HS-27A (cell line): ENCODE data around the gene MINDY3.

ENCODE experiments used
- DNase-seq: peaks from one replicate; pipeline ENCODE4 v3.0.0-alpha.2; 2012; ENCODE audit warnings: low read depth, missing footprints

The MINDY3 gene

DNA sequence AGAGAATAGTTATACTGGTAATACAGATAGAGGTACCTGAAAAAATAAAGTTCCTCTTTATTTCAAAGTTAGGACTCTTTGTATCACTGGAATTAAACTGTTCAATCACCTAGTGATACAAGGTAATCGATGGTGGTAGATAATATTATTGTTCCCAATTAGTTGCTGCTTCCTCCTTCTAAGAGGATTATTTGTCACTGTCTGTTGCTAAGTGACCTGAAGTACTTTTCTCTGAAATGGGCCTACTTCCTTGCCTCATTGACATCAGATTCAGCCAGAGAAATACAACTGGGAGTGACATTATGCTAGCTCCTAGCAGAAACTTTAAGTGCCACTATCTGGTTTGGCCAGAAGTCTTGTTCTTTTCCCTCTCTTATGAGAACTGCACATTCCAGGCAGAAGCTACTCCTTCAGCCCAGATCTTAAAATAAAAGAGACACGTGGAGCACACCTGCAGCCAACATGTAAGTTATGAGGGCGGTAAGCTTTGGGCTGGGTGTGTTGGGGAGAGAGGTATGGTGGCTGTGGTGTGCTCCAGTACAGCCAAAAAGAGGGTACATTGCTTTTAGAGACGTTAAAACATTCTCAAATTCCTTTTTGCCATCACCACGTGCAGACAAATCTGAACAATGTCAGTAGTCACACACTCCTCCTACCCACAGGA, 54.8 kb downstream of the MINDY3 start:
- no peak for DNase-seq

DNA sequence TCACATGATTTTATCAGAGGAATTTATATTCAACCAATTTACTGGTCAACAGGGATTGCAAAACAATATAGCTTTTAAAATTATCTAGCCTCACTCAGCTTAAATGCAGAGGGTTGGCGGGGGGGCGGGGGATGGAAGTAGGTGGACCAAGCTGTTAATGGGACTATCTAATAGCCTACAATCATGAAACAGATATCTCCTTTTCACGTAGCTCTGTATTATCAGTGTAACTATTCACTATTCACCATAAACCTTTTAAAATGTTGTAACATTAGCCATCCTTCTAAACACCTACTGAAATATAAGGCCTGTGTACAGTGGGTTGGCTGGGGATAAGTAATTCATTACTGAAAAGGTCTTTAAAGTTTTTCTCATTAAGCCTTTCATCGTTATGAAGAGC, 56.2 kb downstream of the MINDY3 start:
- DNase-seq, result no peak

DNA sequence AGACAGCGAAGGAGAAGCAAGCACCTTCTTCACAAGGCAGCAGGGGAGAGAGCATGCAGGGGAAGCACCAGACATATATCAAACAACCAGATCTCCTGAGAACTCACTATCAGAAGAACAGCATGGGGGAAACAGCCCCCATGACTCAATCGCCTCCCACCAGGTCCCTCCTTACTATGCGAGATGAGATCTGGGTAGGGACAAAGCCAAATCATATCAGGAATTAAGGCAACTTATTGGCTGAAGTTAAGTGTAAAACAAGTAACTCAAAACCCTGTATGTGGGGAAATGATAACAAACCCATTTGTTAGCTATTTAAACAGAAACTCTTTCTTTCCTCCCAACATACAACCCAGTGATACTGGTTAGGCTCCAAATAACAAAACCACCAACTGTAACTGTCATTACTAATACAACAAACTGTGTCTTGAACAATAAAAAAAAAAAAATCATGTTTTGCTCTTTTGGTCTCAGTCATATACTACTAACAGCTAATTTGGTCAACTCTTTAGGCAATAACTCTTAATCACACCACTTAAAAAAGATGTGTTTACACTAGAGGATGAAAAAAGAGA, 57.8 kb downstream of the MINDY3 start:
- no peak for DNase-seq

DNA sequence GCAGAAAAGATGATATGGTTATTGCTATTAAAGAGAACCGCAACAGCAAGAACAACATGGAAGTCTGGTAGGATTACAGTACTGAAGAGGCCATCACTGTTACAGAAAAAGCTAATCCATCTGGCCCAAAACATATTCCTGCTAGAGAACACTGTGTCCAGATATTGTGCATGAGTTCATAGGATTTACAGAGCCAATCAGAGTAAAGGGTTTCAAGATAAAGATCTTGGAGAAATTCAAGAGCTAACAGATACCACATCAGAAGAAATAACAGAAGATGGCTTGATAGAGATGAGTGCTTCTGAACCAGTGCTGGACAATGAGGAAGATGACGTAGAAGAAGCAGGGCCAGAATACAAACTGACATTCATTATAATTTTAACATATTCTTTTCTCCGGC, 58.7 kb downstream of the MINDY3 start:
- DNase-seq, result no peak

DNA sequence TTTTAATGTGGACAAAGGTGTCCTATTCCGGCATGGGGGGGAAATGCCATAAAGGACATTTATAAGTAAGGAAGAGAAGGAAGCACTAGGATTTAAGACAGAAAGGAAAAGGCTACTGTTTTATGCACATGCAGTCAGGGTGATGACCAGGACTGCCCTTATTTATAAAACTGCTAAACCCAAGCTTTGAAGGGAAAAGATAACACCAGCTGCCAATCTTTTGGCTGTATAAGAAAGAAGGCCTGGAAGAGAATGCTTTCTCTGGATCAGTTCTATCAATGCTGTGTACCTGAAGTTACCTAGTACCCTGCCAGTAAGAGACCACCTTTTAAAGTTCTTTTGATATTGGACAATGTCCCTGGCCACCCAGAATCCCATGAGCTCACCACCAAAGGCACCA, 59.2 kb downstream of the MINDY3 start:
- DNase-seq, result no peak

DNA sequence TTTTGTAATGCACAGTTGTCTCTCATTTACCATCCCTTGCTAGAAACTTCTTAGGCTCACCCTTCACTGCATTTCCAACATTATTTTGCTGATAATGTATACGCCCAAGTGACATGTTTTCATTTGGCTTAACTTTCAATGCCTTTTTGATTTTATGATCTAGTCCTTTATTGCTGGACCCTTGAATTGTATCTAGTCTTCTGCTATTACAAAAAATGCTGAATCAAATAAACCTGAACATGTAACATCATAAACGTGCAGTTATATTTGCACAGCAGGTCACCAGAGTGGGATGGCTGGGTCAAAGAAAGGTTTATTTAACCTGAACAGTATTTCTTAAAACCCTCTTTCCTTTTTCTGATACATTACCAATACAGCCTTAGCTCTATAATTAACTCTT, 63.0 kb downstream of the MINDY3 start:
- DNase-seq, result no peak

DNA sequence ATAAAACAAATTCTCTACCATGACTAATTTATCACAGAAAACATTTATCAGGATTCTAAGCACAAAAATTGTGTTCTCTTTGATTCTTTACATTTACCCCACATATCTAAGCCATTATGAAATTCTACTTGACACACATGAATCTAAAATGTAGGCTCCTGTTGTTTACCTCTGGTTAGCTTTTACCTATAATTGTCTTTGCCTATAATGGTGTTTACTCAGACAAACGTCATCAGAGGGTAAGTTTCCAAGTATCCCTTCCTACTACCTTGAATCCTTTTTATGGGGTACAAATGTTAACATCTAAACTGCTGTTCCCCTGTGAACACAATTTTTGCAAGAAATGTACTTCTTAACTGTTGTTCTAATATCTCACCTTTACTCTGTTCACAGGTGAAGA, 63.5 kb downstream of the MINDY3 start:
- DNase-seq, result no peak

DNA sequence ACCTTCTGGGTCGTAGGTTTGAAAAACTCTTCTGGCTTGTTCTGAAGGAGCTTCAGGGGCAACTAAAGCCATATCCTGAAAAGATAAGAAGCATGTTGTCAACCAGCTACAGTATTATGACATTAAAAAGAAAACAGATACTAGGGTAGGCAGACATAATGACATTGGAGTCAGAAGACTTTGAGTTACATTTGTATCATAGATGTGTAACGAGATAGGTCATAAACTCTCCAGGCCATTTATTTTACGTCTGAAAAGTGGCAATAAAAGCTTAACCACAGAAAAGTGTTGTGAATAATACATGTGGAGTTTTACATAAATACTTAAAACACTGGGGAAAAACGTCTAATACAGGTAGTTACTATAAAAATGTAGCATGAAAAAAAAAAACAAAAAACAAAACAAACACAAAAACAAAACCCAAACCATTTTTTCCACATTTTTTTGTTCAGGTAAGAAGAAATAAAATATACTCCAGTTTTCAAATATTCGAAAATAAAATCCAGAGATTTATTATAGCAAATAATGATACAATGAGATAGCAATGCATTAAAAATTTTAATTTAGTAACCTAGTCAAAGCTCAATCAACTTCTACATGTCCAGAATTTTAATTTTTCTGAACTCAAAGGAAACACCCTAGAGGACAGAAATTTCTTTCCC, 64.1 kb downstream of the MINDY3 start:
- no peak for DNase-seq

DNA sequence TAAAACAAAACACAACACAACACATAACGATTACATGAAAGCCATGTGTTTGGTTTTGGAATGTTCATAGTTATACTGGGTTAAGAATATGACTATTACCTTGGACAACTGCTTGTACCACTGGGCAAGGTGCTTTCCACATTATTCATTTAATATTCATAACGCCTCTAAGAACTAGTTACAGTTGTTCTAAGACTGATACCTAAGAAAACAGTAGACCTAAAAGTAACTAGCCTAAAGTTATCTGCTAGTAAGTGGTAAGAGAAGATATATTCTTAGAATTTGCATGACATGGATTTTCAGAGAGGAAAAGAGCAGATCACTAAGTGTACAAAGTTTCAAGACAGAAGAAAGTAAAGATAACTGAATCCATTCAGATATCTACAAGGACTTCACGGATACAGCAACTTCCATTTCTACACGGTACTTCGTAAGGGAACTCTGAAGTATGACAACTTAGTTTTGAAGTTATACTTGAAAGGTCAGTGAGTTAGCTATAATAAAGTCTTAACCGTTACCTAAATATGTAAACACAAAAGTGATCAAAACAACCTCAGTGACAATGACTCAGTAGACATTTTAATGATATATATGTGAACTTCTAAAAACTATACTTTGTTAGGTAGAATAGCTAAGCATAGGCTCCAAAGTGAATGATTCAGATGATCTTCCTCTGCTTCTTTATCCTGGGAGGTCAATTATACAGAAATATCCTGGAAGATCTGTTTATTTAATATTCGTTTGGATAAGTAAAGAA, 65.1 kb downstream of the MINDY3 start:
- DNase-seq, result no peak

DNA sequence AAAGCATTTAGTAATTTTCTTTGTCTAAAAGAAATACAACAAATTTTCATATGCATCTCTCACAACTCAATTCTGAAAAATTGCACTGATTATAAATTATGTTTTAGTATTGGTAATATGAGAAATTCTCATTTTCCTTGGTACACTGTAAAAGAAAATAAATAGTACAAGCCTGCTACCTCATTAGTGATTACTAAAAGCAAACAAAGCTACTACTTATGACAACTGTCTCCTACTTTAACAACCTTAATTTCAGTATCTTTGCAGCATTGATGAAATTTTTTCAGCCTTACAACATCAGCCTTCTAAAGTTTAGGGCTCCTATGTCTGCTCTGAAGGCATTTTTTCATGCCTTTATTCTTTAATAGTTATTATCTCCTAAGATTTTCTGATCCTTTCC, 65.7 kb downstream of the MINDY3 start:
- no peak for DNase-seq

DNA sequence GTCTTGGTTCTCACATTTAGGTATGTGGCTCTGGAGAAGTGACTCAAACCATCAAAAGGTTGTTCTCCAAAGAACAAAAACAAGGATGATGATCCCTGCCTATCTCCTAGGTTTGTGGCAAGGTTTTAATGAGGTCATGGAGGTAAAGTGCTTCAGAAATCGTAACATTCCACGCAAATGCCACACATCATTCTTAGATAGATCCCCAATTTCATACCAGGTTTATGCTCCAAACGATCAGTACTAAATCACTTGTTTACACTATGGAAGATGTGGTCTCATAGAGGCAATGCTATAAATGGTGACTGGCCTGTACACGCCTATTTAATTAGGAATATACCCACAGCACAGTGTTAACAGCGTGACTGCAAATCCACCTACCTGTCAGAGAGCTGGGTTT, 66.6 kb downstream of the MINDY3 start:
- DNase-seq, result no peak

DNA sequence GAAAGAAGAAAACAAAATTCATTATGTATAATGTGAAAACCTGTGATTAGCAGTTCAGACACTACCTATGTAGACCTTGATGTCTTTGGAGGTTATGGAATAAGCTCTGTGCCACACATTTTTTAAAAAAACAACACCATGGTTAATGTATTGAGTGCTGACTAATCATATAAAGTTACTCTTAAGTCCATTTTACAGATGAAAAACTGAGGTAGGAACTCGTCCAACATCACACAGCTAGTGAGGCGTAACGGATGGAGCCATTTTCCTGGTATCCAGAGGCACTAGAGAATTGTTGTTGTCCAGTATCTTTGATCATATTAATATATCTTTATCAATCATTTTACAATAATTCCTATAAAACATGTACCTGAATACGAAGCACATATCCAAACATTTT, 67.5 kb downstream of the MINDY3 start:
- no peak for DNase-seq

DNA sequence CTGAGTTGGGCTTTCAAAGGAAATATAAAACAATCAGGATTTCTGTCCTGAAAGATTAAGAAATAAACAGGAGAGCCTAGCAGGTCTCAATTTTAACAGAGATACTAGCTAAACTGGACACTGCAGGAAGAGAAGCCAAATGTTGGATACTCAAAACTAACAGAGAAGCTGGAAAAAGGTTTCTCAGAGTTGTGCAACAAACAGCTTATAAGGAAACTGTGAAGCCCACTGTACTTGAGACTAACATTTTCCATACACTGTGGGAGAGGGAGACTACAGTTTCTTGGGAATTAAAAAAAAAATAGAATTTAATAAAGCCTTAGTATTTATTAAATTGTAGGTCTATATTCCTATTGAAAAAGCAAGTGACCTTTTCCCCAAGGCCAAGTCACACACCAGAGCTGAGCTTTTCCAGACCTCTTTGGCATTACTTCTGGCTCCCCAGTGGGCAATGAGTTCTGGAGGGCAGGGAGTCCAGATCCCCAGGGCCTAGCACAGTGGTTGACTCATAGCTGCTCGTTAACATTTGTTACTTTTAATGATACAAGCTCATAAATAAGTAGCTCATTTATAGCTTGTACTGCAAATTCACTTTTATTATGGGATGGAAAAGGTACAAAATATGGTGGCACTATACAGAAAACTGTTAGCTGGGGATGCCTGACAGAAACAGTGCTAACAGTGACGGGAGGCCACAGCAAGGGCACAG, 68.3 kb downstream of the MINDY3 start:
- DNase-seq, result no peak

DNA sequence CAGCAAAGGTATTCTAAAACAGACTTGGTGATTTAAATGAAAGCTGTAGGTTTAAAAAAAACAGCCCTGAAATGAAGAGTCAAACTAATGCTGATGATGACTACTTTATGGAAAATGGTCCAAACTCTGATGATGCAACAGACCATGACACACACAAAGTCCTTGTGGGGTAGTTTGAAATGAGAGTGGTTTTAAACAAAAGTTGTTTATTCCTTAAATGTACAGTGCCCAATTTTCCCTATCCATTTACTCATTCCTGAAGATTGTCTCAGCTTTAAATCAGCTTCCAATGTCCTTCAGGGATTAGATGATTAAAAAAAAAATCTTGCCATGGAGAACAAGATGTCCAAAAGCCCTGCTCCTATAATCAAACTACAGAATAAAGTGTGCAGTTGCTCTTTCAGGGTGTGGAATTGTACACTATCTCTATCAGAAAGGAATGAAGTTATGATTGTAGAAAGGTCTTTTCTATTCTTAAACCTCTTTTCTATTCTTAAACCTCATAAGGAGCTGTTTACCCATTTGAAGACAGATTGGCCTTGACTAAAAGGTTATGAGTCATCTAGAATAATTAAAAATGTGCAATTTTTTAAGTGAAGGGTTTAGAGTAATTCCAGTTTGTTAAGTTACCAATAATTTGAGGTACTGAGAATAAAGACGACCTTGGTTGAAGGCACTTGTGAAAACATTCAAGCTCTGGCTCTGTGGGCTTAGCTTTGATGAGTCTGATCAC, 70.3 kb downstream of the MINDY3 start:
- no peak for DNase-seq

DNA sequence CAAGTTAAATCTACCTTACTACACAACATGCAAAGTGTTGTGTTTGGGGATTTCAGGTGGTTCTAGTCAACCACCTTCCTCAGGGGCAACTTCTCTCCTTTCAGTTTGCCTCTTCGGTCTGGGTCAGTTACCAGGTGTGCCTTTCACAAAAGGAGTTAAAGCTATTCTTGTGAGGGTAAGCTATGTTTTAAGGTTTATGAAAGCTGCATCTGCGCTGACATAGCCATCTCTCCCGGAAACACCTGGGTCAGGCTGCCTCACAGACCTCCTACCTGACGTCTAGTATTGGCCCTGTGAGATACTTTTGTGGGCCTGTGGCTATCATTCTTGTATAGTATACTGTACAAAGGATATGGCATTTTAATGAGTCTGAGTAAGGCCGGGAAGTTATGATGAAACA, 72.9 kb downstream of the MINDY3 start:
- no peak for DNase-seq

DNA sequence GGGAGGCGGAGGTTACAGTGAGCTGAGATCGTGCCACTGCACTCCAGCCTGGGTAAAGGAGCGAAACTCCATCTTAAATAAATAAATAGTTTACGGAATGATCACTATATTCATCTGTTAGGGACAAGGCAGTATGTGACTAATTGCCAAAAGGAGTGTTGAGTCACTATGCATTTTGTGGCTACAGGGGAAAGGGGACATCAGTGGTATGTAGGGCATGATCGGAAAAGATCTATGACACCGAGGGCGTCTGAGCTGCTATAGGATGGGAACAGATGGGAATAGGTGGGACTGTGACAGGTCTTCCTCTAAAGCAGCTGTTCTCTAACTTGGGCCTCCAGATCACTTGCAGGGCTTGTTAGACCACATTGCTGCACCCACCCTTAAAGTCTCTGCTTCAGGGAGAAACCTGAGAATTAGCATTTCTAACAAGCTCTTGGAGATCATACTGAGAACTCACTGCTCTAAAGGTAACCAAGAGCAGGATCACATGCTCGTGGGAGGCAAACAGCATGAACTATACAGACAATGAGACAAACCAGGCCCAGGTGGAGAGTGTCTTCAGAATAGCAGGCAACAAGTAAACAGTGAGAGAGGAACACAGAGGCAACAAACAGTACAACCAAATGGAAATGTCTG, 75.5 kb downstream of the MINDY3 start:
- DNase-seq, result no peak

DNA sequence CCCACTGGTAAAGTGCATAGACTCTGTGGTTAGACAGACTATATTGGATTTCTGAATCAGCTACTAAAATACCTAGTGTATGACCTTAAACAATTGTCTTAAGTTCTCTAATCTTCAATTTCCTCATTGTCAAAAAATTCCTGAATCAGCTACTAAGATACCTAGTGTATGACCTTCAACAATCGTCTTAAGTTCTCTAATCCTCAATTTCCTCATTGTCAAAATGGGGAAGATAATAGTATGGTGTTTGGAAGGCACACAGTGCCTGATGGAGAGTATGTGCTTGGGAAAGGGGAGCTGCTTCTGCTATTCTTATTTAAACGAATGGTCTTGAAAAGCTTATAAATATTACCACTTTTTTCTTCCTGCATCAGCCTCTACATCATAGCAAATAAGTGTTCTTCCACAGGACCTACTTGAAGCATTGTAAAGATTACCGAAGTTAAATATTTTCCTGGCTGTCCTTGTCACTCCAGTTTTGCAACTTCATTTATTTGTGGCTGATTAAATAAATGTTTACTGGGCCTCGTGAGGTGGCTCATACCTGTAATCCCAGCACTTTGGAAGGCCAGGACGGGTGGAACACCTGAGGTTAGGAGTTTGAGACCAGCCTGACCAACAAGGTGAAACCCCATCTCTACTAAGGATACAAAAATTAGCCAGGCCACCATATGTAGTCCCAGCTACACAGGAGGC, 76.2 kb downstream of the MINDY3 start:
- no peak for DNase-seq

DNA sequence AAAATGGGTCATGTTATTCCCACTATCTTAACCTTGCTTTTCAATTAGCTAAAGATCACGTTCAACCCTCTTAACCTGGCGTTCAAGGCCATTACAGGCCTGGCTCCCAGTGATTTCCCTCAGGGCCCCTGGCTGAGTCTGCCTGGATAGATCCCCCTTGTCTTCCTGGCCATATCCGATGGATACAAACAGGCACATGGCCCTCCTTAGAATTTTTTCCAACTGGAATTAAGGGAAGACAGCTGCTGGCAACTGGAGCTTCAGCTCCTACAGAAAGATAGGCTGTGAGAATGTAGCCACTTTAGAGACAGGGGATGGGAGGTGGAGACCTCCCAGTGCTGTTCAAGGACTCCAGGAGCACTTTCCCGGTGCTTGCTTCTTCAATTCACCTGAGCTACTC, 77.5 kb downstream of the MINDY3 start:
- no peak for DNase-seq

DNA sequence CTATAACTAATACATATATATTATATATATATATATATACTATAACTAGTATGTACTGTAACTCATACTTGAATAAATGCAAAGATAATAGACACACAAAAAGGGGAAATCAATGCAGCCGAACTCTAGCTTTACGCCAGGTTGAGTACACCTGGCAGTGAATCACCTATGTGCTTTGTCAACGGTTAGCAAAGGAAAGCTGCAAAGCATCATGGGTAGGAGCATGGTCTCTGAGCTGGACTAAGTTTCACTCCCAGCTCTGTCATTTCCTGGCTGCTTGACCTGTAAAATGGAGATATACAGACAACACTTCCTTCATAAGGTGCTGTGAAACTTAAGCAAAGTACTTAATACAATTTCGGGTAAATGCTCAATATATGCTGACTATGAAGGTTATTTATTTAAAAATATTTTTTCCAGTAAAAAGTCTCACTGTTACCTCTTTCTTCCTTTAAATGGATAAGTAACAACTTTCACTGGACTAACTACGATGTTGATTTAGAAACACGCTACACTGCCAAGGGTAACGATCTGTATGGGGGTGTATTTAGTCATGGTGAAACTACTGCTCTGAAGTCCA, 78.8 kb downstream of the MINDY3 start:
- no peak for DNase-seq
